ENCODE measurements around the gene TNFRSF8. TPM values are rescaled to one million over a fixed set of nuclear protein-coding genes. Genes with fewer than 3 reads are reported as not detected.

Gene TNFRSF8
- total RNA-seq, 1 experiment from 2014 or later, result 0.13 TPM

- no peaks in the 10 kb centered on the region for H3K4me1 ChIP-seq (ENCODE audit: control insufficient read depth, insufficient read depth, low read length)
- CTCF ChIA-PET, result interaction anchor here (0.6 kb wide), 1 partner anchor 28 kb away, joined by 4 read pairs; no protein-coding TSS in a partner anchor
- no peak overlapping the region for H3K27ac ChIP-seq (ENCODE audit: low read length)
- POLR2A ChIA-PET, result no interaction called here
- TF ChIP-seq TCF7L2 (IDR thresholded peaks at IDR 0.05; ENCODE audit: low read depth, low read length), result no peak
- no peak for TF ChIP-seq POLR2AphosphoS5 (IDR thresholded peaks at IDR 0.05; ENCODE audit: low read depth, low read length)
- TF ChIP-seq, protein P1, sequence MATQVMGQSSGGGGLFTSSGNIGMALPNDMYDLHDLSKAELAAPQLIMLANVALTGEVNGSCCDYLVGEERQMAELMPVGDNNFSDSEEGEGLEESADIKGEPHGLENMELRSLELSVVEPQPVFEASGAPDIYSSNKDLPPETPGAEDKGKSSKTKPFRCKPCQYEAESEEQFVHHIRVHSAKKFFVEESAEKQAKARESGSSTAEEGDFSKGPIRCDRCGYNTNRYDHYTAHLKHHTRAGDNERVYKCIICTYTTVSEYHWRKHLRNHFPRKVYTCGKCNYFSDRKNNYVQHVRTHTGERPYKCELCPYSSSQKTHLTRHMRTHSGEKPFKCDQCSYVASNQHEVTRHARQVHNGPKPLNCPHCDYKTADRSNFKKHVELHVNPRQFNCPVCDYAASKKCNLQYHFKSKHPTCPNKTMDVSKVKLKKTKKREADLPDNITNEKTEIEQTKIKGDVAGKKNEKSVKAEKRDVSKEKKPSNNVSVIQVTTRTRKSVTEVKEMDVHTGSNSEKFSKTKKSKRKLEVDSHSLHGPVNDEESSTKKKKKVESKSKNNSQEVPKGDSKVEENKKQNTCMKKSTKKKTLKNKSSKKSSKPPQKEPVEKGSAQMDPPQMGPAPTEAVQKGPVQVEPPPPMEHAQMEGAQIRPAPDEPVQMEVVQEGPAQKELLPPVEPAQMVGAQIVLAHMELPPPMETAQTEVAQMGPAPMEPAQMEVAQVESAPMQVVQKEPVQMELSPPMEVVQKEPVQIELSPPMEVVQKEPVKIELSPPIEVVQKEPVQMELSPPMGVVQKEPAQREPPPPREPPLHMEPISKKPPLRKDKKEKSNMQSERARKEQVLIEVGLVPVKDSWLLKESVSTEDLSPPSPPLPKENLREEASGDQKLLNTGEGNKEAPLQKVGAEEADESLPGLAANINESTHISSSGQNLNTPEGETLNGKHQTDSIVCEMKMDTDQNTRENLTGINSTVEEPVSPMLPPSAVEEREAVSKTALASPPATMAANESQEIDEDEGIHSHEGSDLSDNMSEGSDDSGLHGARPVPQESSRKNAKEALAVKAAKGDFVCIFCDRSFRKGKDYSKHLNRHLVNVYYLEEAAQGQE (IDR thresholded peaks at IDR 0.05; ENCODE audit: insufficient read depth in 1 of 2, low read depth in 2 of 2, low read length in 1 of 2), result no peak
- TF ChIP-seq CTCF (IDR thresholded peaks at IDR 0.05), result no peak
- no peak for TF ChIP-seq SIN3A (IDR thresholded peaks at IDR 0.05; ENCODE audit: borderline replicate concordance, insufficient read depth, low read depth, low read length)
- no peak overlapping the region for H3K4me3 ChIP-seq (ENCODE audit: low read depth in 2 of 2, low read length in 2 of 2)
- H3K9me3 ChIP-seq (ENCODE audit: control insufficient read depth, insufficient read depth, low read depth, low read length), result no peaks in the 10 kb centered on the region
- H3K27me3 ChIP-seq (ENCODE audit: control insufficient read depth, insufficient read depth, low read length), result no peaks in the 10 kb centered on the region; the same call in 1 of the 2 replicates
- in situ Hi-C loops (cut with HindIII; ENCODE audit: low pct_unique_long_range_greater_than_20kb, low sequenced_read_pairs), result no loop called here
- no peaks in the 10 kb centered on the region for H3K36me3 ChIP-seq (ENCODE audit: control insufficient read depth, insufficient read depth, low read length)
- intact Hi-C loops (cut with micrococcal nuclease; ENCODE audit: unreplicated experiment), result no loop called here
- no peak for DNase-seq (ENCODE audit: low read depth, low spot score)
- ATAC-seq, result no peak
- no TSS peak for BruUV-seq (replicated peaks)
Observed at GRCh38 chr1:12057940-12058687, 5.0 kb upstream of the TNFRSF8 start.

GRCh38 chr1:12059226-12059625, 3.9 kb upstream of the TNFRSF8 start:
- Histone ChIP-seq H3K4me3 (ENCODE audit: low read depth in 2 of 2, low read length in 2 of 2) (no peak overlapping the region), H3K36me3 (ENCODE audit: control insufficient read depth, insufficient read depth, low read length) (no peaks in the 10 kb centered on the region), H3K9me3 (ENCODE audit: control insufficient read depth, insufficient read depth, low read depth, low read length) (no peaks in the 10 kb centered on the region), H3K4me1 (ENCODE audit: control insufficient read depth, insufficient read depth, low read length) (no peaks in the 10 kb centered on the region), H3K27ac (ENCODE audit: low read length) (no peak overlapping the region), H3K27me3 (ENCODE audit: control insufficient read depth, insufficient read depth, low read length) (no peaks in the 10 kb centered on the region; the same call in 1 of the 2 replicates)
- intact Hi-C loops (cut with micrococcal nuclease; ENCODE audit: unreplicated experiment) (no loop called here), in situ Hi-C loops (cut with HindIII; ENCODE audit: low pct_unique_long_range_greater_than_20kb, low sequenced_read_pairs) (no loop called here)
- BruUV-seq (replicated peaks), result no TSS peak
- TF ChIP-seq, protein P1 (IDR thresholded peaks at IDR 0.05; ENCODE audit: insufficient read depth in 1 of 2, low read depth in 2 of 2, low read length in 1 of 2), result no peak
- TF ChIP-seq CTCF (IDR thresholded peaks at IDR 0.05) (no peak), TCF7L2 (IDR thresholded peaks at IDR 0.05; ENCODE audit: low read depth, low read length) (no peak), POLR2AphosphoS5 (IDR thresholded peaks at IDR 0.05; ENCODE audit: low read depth, low read length) (no peak), SIN3A (IDR thresholded peaks at IDR 0.05; ENCODE audit: borderline replicate concordance, insufficient read depth, low read depth, low read length) (no peak)
- ChIA-PET CTCF (no interaction called here), POLR2A (interaction anchor here (0.7 kb wide), 1 partner anchor 10 kb away, joined by 9 read pairs; no protein-coding TSS in a partner anchor)
- no peak for ATAC-seq
- DNase-seq (ENCODE audit: low read depth, low spot score), result no peak

Measured in Panc1 (cell line).